OCI-M1 (cell line): ENCODE data around the gene GLI1.

Experiments used
- DNase-seq: peaks from one replicate; lab custom pipeline; 2025; lab: John Stamatoyannopoulos, UW

Gene GLI1

GRCh38 chr12:57520053-57520818 lies 60.7 kb downstream of the GLI1 start, which contains the start of gene DDIT3:
TSS of gene DDIT3 (minus strand) at chr12:57520514. CDS start at chr12:57517406, 3,108 bp downstream.
- DNase-seq: peak; percentile 99

DNA sequence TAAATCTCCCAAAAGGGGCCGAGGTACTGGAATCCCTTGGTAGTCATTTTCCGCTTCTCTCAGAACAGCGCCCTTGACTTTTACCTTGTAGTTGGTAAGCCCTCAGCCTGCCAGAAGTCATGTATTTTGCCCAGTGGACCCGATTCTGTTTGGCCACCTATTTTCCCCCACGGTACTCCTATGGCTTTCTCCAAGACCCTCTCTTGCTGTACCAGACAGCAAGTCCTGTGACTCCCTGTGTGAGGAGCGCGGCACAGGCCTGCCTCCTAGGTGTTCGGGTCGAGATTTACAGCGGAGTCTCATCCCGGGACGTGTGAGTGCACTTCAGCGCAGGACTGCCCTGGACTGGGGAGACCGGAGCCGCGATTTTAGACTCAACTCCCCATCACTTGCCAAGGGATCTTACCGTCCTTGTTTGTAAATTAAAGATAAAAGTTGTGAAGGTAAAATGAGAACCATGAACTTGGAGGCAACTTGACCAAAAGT lies 62.0 kb downstream of the GLI1 start:
- peak; percentile 67 for DNase-seq
